Measurements from ENCODE around the gene NFAT5. TPM values are rescaled to one million over a fixed set of nuclear protein-coding genes. Genes with fewer than 3 reads are reported as not detected.
A peak's percentile ranks its signal among the peaks of the same experiment; 100 is the strongest.

Gene NFAT5
- total and polyA plus RNA-seq, 9 of the 15 experiments (the other 6 are each of a cell fraction or from before 2014, with no cell fraction given), result 0.78 to 20.5 (median 12.4) TPM

DNA sequence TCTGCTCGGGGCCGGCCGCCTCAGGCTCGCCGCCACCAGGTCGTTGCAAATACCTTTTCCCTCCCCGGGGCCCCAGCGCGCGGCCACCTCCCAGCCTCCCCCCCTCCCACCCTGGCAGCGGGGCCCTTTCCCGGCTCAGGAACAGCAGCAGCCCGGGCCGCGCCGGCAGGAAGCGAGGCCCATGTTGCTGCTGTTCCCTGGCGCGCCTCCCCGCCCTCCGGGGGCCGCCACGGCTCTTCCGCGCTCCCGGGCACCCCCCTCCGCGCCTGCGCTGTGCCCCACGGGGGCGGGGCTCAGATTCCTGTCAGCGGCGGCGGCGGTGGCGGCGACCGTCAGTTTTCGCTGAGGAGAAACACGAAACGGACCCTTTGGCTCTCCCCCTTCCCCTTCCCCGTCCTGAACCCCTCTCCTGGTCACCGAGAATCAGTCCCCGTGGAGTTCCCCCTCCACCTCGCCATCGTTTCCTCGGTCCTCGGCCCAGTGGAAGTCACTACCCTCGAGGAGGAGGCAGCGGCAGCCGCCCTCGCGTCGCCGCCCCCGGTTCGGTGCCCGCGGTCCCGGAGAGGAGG, at the start of gene NFAT5 (continued):
- TF ChIP-seq ETV5 (CRISPR knock-in tag; IDR thresholded peaks at IDR 0.05; ENCODE audit: low read depth) (peak; percentile 90), HNRNPK (IDR thresholded peaks at IDR 0.05; ENCODE audit: low read depth, low read length, poor library complexity, severe bottlenecking) (peak; percentile 97), HCFC1 (IDR thresholded peaks at IDR 0.05; ENCODE audit: low read depth, low read length) (peak; percentile 66), GTF2A2 (tag; IDR thresholded peaks at IDR 0.05) (0 out of 2 replicates have a peak, but pooled peaks have one; percentile 16), NELFE (IDR thresholded peaks at IDR 0.05; ENCODE audit: insufficient read depth, insufficient read length) (no peak), SRF (CRISPR knock-in tag; IDR thresholded peaks at IDR 0.05) (0 out of 4 replicates have a peak, but pooled peaks of 1 of the 2 experiments have one; percentile 37), TAF1 (IDR thresholded peaks at IDR 0.05; ENCODE audit: control insufficient read depth, extremely low read depth, insufficient read depth, low read length, severe bottlenecking) (peak; percentile 98), NEUROD1 (IDR thresholded peaks at IDR 0.05; ENCODE audit: borderline replicate concordance, low read depth, low read length, partially characterized antibody) (peak; percentile 99), JUND (IDR thresholded peaks at IDR 0.05; ENCODE audit: borderline replicate concordance, low read depth, low read length) (peak; percentile 100), JUND (tag; IDR thresholded peaks at IDR 0.05; ENCODE audit: borderline replicate concordance, low read depth, low read length) (peak; percentile 24; the same call in 1 of the 3 replicates), MTA2 (IDR thresholded peaks at IDR 0.05; ENCODE audit: low read depth) (no peak), KDM2B (CRISPR knock-in tag; IDR thresholded peaks at IDR 0.05) (no peak)
- TF ChIP-seq, protein P1, sequence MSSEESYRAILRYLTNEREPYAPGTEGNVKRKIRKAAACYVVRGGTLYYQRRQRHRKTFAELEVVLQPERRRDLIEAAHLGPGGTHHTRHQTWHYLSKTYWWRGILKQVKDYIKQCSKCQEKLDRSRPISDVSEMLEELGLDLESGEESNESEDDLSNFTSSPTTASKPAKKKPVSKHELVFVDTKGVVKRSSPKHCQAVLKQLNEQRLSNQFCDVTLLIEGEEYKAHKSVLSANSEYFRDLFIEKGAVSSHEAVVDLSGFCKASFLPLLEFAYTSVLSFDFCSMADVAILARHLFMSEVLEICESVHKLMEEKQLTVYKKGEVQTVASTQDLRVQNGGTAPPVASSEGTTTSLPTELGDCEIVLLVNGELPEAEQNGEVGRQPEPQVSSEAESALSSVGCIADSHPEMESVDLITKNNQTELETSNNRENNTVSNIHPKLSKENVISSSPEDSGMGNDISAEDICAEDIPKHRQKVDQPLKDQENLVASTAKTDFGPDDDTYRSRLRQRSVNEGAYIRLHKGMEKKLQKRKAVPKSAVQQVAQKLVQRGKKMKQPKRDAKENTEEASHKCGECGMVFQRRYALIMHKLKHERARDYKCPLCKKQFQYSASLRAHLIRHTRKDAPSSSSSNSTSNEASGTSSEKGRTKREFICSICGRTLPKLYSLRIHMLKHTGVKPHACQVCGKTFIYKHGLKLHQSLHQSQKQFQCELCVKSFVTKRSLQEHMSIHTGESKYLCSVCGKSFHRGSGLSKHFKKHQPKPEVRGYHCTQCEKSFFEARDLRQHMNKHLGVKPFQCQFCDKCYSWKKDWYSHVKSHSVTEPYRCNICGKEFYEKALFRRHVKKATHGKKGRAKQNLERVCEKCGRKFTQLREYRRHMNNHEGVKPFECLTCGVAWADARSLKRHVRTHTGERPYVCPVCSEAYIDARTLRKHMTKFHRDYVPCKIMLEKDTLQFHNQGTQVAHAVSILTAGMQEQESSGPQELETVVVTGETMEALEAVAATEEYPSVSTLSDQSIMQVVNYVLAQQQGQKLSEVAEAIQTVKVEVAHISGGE (CRISPR knock-in tag; IDR thresholded peaks at IDR 0.05), result peak in 1 of 3 experiments; percentile 81; a peak in 2 of 6 replicates
- TF ChIP-seq, protein P2, sequence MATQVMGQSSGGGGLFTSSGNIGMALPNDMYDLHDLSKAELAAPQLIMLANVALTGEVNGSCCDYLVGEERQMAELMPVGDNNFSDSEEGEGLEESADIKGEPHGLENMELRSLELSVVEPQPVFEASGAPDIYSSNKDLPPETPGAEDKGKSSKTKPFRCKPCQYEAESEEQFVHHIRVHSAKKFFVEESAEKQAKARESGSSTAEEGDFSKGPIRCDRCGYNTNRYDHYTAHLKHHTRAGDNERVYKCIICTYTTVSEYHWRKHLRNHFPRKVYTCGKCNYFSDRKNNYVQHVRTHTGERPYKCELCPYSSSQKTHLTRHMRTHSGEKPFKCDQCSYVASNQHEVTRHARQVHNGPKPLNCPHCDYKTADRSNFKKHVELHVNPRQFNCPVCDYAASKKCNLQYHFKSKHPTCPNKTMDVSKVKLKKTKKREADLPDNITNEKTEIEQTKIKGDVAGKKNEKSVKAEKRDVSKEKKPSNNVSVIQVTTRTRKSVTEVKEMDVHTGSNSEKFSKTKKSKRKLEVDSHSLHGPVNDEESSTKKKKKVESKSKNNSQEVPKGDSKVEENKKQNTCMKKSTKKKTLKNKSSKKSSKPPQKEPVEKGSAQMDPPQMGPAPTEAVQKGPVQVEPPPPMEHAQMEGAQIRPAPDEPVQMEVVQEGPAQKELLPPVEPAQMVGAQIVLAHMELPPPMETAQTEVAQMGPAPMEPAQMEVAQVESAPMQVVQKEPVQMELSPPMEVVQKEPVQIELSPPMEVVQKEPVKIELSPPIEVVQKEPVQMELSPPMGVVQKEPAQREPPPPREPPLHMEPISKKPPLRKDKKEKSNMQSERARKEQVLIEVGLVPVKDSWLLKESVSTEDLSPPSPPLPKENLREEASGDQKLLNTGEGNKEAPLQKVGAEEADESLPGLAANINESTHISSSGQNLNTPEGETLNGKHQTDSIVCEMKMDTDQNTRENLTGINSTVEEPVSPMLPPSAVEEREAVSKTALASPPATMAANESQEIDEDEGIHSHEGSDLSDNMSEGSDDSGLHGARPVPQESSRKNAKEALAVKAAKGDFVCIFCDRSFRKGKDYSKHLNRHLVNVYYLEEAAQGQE (IDR thresholded peaks at IDR 0.05; ENCODE audit: borderline replicate concordance), result peak; percentile 58
- TF ChIP-seq, protein P2 (CRISPR knock-in tag; IDR thresholded peaks at IDR 0.05; ENCODE audit: low read depth), result no peak

Measured in K562 (cell line).